C4-2B (cell line): ENCODE data around the gene OR2A12.

Experiments used
- H3K27ac ChIP-seq: fragments of 450-650 bp; 2 replicates; pipeline ENCODE4 v1.5.1; 2017
- ZFX ChIP-seq: fragments of 450-650 bp; IDR thresholded peaks from 2 replicates; pipeline ENCODE4 v1.6.1; 2017
- TF ChIP-seq, protein P1 (sequence below): fragments of 450-650 bp; conservative IDR thresholded peaks from 2 replicates; pipeline ENCODE4 v1.5.1; 2017; ENCODE audit warnings: mild to moderate bottlenecking

Gene OR2A12

DNA sequence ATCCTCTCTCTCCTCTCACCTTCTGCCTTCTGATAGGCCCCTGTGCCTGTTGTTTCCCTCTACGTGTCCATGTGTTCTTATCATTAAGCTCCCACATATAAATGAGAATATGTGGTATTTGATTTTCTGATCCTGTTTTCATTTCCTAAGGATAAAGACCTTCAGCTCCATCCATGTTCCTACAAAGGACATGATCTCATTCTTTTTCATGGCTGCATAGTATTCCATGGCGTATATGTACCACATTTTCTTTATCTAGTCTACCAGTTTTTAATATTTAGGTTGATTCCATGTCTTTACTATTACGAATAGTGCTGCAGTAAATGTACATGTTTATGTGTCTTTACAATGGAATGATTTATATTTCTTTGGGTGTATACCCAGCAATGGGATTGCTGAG, 4.6 kb downstream of the OR2A12 start:
- TF ChIP-seq ZFX: no peak
- TF ChIP-seq, protein P1, sequence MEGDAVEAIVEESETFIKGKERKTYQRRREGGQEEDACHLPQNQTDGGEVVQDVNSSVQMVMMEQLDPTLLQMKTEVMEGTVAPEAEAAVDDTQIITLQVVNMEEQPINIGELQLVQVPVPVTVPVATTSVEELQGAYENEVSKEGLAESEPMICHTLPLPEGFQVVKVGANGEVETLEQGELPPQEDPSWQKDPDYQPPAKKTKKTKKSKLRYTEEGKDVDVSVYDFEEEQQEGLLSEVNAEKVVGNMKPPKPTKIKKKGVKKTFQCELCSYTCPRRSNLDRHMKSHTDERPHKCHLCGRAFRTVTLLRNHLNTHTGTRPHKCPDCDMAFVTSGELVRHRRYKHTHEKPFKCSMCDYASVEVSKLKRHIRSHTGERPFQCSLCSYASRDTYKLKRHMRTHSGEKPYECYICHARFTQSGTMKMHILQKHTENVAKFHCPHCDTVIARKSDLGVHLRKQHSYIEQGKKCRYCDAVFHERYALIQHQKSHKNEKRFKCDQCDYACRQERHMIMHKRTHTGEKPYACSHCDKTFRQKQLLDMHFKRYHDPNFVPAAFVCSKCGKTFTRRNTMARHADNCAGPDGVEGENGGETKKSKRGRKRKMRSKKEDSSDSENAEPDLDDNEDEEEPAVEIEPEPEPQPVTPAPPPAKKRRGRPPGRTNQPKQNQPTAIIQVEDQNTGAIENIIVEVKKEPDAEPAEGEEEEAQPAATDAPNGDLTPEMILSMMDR: no peak
- H3K27ac ChIP-seq: no peak overlapping the region

DNA sequence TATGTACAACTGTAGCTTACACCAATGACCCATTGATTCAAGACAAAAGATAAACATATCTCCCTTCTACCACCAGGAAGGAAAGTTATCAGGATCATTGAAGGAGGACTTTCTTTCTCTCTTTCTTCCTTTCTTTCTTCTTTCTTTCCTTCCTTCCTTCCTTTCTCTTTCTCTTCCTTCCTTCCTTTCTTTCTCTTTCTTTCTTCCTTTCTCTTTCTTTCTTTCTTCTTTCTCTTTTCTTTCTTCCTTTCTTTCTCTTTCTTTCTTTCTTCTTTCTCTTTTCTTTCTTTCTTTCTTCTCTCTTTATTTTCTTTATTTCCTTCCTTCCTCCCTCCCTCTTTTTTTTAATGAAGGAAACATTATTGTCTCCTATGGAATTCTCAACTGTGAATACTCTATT, 12.7 kb downstream of the OR2A12 start:
- no peak overlapping the region for H3K27ac ChIP-seq
- TF ChIP-seq ZFX: no peak
- TF ChIP-seq, protein P1: no peak

DNA sequence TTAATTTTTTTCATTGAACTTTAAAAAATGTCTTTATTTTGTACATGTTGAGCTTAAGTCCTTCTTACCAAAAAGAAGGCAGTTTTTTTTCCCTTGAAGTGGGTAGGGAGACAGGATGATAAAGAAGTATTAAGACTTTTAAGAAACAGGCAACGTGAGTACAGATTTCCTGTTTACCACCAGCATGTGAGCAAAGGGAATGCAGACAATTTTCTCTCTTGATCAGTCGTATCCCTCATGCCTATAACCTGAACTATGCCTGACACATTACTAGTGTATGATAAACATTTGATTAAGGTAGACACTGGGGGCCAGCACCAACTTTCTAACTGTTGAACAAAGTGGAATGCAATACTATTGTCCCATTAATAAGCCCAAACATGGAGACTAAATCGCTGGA, 14.5 kb downstream of the OR2A12 start:
- TF ChIP-seq ZFX: no peak
- TF ChIP-seq, protein P1: no peak
- H3K27ac ChIP-seq: no peak overlapping the region

DNA sequence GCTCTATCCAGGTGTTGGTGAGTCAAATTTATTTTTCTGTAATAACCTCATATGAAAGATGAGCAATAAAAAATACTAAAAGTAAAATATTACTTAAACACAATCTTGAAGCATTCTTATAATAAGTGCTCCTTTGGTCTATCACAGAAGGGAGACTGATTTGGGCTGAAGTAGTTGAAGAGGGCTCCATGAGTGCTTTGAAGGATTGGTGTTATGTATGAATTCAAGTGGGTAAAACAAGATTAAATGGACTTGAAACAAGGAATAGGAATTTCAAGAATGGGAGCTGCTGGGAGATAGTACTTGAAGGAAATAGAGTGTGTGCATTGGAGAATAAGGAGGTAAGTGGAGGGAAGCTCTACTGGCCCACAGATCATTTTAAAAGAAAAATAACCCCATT, 16.0 kb downstream of the OR2A12 start:
- TF ChIP-seq ZFX: no peak
- TF ChIP-seq, protein P1: no peak
- H3K27ac ChIP-seq: no peak overlapping the region

DNA sequence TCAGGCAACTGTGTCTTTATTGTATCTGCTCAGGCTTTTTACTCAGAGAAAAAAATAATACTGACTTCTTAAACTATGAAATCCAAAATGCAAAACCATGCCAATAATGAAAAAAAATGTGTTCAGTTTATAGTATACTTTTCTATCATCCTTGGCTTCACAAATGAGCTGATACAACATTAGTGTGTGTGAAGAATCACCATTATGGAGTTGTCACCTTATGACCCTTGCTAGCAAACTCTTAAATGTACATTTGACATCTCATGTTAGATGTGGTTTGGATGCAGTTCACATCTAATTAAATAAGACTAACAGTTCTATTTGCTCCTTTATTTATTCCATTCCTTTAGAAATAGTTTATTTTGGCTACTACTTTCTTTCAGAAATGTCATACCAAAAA, 19.1 kb downstream of the OR2A12 start:
- TF ChIP-seq ZFX: no peak
- TF ChIP-seq, protein P1: no peak
- H3K27ac ChIP-seq: no peak overlapping the region

DNA sequence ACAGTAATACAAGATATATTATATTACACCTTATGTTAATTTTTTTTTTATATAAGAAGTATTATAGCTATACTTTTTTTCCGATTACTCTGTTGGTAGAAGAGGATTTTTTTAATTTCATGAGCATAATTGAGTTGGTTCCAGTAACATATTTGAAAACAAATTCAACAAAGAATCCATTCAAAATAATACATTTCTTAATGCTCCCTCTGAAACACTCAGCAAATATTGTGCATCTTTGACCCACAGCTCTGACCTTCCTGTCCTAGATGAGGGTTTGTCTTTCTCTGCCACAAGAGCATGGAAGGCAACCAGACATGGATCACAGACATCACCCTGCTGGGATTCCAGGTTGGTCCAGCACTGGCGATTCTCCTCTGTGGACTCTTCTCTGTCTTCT, 23.2 kb downstream of the OR2A12 start, which contains the start of gene OR2A2:
OR2A2 (plus strand) TSS at position 301 of the 400 bp plus-strand sequence; CDS start at position 301, 0 bp downstream.
- TF ChIP-seq, protein P1: no peak
- no peak for TF ChIP-seq ZFX
- H3K27ac ChIP-seq: no peak within 1 kb of the TSS

DNA sequence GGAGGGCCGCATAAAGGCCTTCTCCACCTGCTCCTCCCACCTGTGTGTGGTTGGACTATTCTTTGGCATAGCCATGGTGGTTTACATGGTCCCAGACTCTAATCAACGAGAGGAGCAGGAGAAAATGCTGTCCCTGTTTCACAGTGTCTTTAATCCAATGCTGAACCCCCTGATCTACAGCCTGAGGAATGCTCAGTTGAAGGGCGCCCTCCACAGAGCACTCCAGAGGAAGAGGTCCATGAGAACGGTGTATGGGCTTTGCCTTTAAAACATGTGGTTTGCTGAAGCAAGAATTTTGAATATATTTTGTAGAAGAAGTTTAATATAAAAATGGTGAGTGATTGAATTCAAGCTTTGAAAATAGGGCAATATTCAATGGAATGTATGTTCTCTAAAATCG, 24.2 kb downstream of the OR2A12 start:
- no peak overlapping the region for H3K27ac ChIP-seq
- TF ChIP-seq, protein P1: no peak
- no peak for TF ChIP-seq ZFX
